CD4-positive, alpha-beta T cell treated with Interferon alpha-2 for 1 hour (primary cell): ENCODE data around the gene CIDEC.
"Not testable (repeated sequence)": the region's sequence is repeated elsewhere in the genome, so short reads cannot be mapped to it uniquely, and the experiment has no call there.

Experiments used
- DNase-seq, 2 donors: peaks; one replicate each; pipeline ENCODE4 v3.0.0-alpha.2; 2020 to 2022

CIDEC gene

GRCh38 chr3:9900965-9901415 is 20.9 kb upstream of the CIDEC start:
- DNase-seq, result not testable (repeated sequence)

- DNase-seq, result no peak
These were observed 19.3 kb upstream of the CIDEC start for GRCh38 chr3:9899289-9899791.

GRCh38 chr3:9898467-9899241 is 18.6 kb upstream of the CIDEC start:
- DNase-seq, result no peak

- no peak for DNase-seq
These were observed 17.6 kb upstream of the CIDEC start for GRCh38 chr3:9897408-9898372.

GRCh38 chr3:9896755-9897407 is 16.8 kb upstream of the CIDEC start:
- DNase-seq, result not testable (repeated sequence)

GRCh38 chr3:9895715-9896114 is 15.7 kb upstream of the CIDEC start:
- DNase-seq, result not testable (repeated sequence)

- DNase-seq, result no peak
These were observed 13.7 kb upstream of the CIDEC start for GRCh38 chr3:9893739-9894138.

- no peak for DNase-seq
These were observed 11.1 kb upstream of the CIDEC start for GRCh38 chr3:9891072-9891622.

GRCh38 chr3:9890249-9891071 is 10.4 kb upstream of the CIDEC start, which contains the start of gene JAGN1:
Gene JAGN1 (plus strand): TSS chr3:9890610. CDS start chr3:9890723, 113 bp downstream.
- DNase-seq, result peak; percentile 89 to 94

- DNase-seq, result no peak
These were observed 9.4 kb upstream of the CIDEC start for GRCh38 chr3:9889405-9889804.

GRCh38 chr3:9888540-9888939 is 8.5 kb upstream of the CIDEC start:
- DNase-seq, result no peak

GRCh38 chr3:9887480-9887879 is 7.4 kb upstream of the CIDEC start:
- DNase-seq, result no peak

- no peak for DNase-seq
These were observed 6.3 kb upstream of the CIDEC start for GRCh38 chr3:9886328-9886727.

- DNase-seq, result no peak
These were observed 4.6 kb upstream of the CIDEC start for GRCh38 chr3:9884555-9885165.

GRCh38 chr3:9883706-9884554 is 3.9 kb upstream of the CIDEC start:
- DNase-seq, result no peak

- no peak for DNase-seq
These were observed 1.4 kb upstream of the CIDEC start for GRCh38 chr3:9881441-9881840.

GRCh38 chr3:9878700-9879099 is 1.4 kb downstream of the CIDEC start:
- no peak for DNase-seq

GRCh38 chr3:9876991-9877390 is 3.1 kb downstream of the CIDEC start:
- DNase-seq, result no peak

GRCh38 chr3:9876255-9876654 is 3.8 kb downstream of the CIDEC start:
- DNase-seq, result not testable (repeated sequence)

GRCh38 chr3:9875448-9875847 is 4.6 kb downstream of the CIDEC start:
- DNase-seq, result no peak
